ENCODE data around the gene ZNF782.

Gene ZNF782

GRCh38 chr9:96769989-96770388, 84.3 kb downstream of the ZNF782 start:
- H3K27ac ChIP-seq (replicated peaks; ENCODE audit: low read length): no peak overlapping the region
- no peak overlapping the region for H2BK5ac ChIP-seq (ENCODE audit: low read length)
- no peak overlapping the region for H4K8ac ChIP-seq (ENCODE audit: low read depth, low read length)
- H3K14ac ChIP-seq (ENCODE audit: low read length): no peak overlapping the region
- H3K79me1 ChIP-seq (ENCODE audit: low read depth, low read length): no peaks in the 10 kb centered on the region
- peaks cover 14 to 95% of the 10 kb centered on the region in 2 donors for H3K36me3 ChIP-seq (replicated peaks in 1 of 2; ENCODE audit: control insufficient read depth in 2 of 2, insufficient read depth in 2 of 2, low read length in 2 of 2)
- no peak overlapping the region for H3K4ac ChIP-seq (ENCODE audit: low read length)
- H3K9ac ChIP-seq (ENCODE audit: low read depth, low read length, poor library complexity): no peak overlapping the region
- DNase-seq (ENCODE audit: low spot score): no peak
- no peak overlapping the region for H2AFZ ChIP-seq (ENCODE audit: low read length)
- no peaks in the 10 kb centered on the region for H3K27me3 ChIP-seq (ENCODE audit: control insufficient read depth in 3 of 3, insufficient read depth in 3 of 3, low read depth in 1 of 3, low read length in 3 of 3)
- H2BK15ac ChIP-seq (ENCODE audit: low read length): no peak overlapping the region
- no peak overlapping the region for H3K18ac ChIP-seq (ENCODE audit: low read length)
- H2AK5ac ChIP-seq (ENCODE audit: low read depth, low read length): no peak overlapping the region
- H3K9me3 ChIP-seq (replicated peaks in 1 of 2; ENCODE audit: control insufficient read depth in 2 of 2, insufficient read depth in 1 of 2, low read depth in 1 of 2, low read length in 2 of 2): peaks cover 11 to 94% of the 10 kb centered on the region in 2 donors
- H3K23ac ChIP-seq (ENCODE audit: low read depth, low read length, poor library complexity): no peak overlapping the region
- no peak overlapping the region for H3K4me3 ChIP-seq (ENCODE audit: low read length in 2 of 2)
- H2BK12ac ChIP-seq (ENCODE audit: low read length): no peak overlapping the region
- H3K4me1 ChIP-seq (ENCODE audit: control insufficient read depth in 2 of 2, insufficient read depth in 1 of 2, low read depth in 1 of 2, low read length in 2 of 2): no peaks in the 10 kb centered on the region
- H4K91ac ChIP-seq (ENCODE audit: low read depth, low read length, poor library complexity): no peak overlapping the region
- no peak overlapping the region for H2BK120ac ChIP-seq (ENCODE audit: low read depth, low read length)
- H3K4me2 ChIP-seq (ENCODE audit: insufficient read depth, low read length, poor library complexity, severe bottlenecking): no peak overlapping the region
- WGBS, 2 donors (ENCODE audit: extremely low coverage in 2 of 2, insufficient read length in 2 of 2, insufficient replicate concordance in 1 of 2): no CpG with 5 or more reads among the region's 6 CpGs

All from neuronal stem cell (in vitro differentiated cells).